Neural cell (in vitro differentiated cells): ENCODE measurements around the gene RALGDS. TPM values are rescaled to one million over a fixed set of nuclear protein-coding genes. Genes with fewer than 3 reads are reported as not detected.
"Not testable (repeated sequence)": the region's sequence is repeated elsewhere in the genome, so short reads cannot be mapped to it uniquely, and the experiment has no call there.

Source experiments
- H2AFZ ChIP-seq: fragments of 200-600, 300-800 bp; sonication (generic), shearing (Covaris generic); 2 replicates; pipeline ENCODE4 v1.6.0; 2014; ENCODE audit warnings: low read depth, mild to moderate bottlenecking, antibody characterized with exemption, low read length, moderate library complexity
- H3F3A ChIP-seq: fragments of 200-600 bp; shearing (Covaris generic); 2 replicates; pipeline ENCODE4 v1.6.1; 2016; ENCODE audit warnings: mild to moderate bottlenecking, moderate library complexity, mixed read lengths, antibody characterized with exemption, low read length; ENCODE audit not compliant: insufficient read depth, poor library complexity, severe bottlenecking
- H3K27ac ChIP-seq: fragments of 200-600, 300-800 bp; sonication (generic), shearing (Covaris generic); 2 replicates; pipeline ENCODE4 v1.5.1; 2014; ENCODE audit warnings: mild to moderate bottlenecking, low read length, moderate library complexity
- H3K27me3 ChIP-seq: fragments of 300-800, 200-600 bp; sonication (generic), shearing (Covaris generic); 2 replicates; pipeline ENCODE4 v1.6.0; 2014; ENCODE audit warnings: mild to moderate bottlenecking, low read depth, low read length, moderate library complexity; ENCODE audit not compliant: insufficient read depth
- H3K36me3 ChIP-seq: fragments of 300-800, 200-600 bp; sonication (generic), shearing (Covaris generic); 2 replicates; pipeline ENCODE4 v1.5.1; 2014; ENCODE audit warnings: mild to moderate bottlenecking, antibody characterized with exemption, low read length, moderate library complexity; ENCODE audit not compliant: insufficient read depth
- H3K4me2 ChIP-seq: fragments of 300-800, 200-600 bp; sonication (generic), shearing (Covaris generic); 2 replicates; pipeline ENCODE4 v1.6.0; 2014; ENCODE audit warnings: mild to moderate bottlenecking, low read length
- H3K4me3 ChIP-seq: fragments of 300-800, 200-600 bp; sonication (generic), shearing (Covaris generic); 2 replicates; pipeline ENCODE4 v1.5.1; 2014; ENCODE audit warnings: mild to moderate bottlenecking, low read length, moderate library complexity
- H3K79me2 ChIP-seq: fragments of 200-600 bp; shearing (Covaris generic); replicated peaks from 2 replicates; pipeline ENCODE4 v1.6.0; 2014; ENCODE audit warnings: mild to moderate bottlenecking, low read length, moderate library complexity; ENCODE audit not compliant: insufficient read depth
- H3K9ac ChIP-seq: fragments of 300-800, 200-600 bp; sonication (generic), shearing (Covaris generic); 2 replicates; pipeline ENCODE4 v1.6.1; 2016; ENCODE audit warnings: mild to moderate bottlenecking, low read length, mixed read lengths
- H3K9me2 ChIP-seq: fragments of 200-600 bp; shearing (Covaris generic); 2 replicates; pipeline ENCODE4 v1.6.1; 2016; ENCODE audit warnings: mild to moderate bottlenecking, low read length, mixed read lengths; ENCODE audit not compliant: insufficient read depth
- H3K9me3 ChIP-seq: fragments of 200-600, 300-800 bp; sonication (generic), shearing (Covaris generic); 2 replicates; pipeline ENCODE4 v1.6.1; 2016; ENCODE audit warnings: mild to moderate bottlenecking, mixed run types, low read length, moderate library complexity, mixed read lengths
- H4K20me1 ChIP-seq: fragments of 200-600 bp; shearing (Covaris generic); 2 replicates; pipeline ENCODE4 v1.6.1; 2016; ENCODE audit warnings: mild to moderate bottlenecking, mixed run types; ENCODE audit not compliant: insufficient read depth
- CTCF ChIP-seq: fragments of 450-650 bp; IDR thresholded peaks from 2 replicates; pipeline ENCODE4 v1.5.1; 2014; ENCODE audit warnings: antibody characterized with exemption, mild to moderate bottlenecking, moderate library complexity; ENCODE audit not compliant: poor library complexity, severe bottlenecking
- EP300 ChIP-seq: fragments of 450-650 bp; conservative IDR thresholded peaks from 2 replicates; pipeline ENCODE4 v1.6.1; 2014; ENCODE audit warnings: antibody characterized with exemption, mild to moderate bottlenecking, moderate library complexity; ENCODE audit not compliant: poor library complexity, severe bottlenecking
- EZH2 ChIP-seq: fragments of 200-600, 300-800 bp; shearing (Covaris generic), sonication (generic); IDR thresholded peaks from 2 replicates; pipeline ENCODE4 v1.6.1; 2014; ENCODE audit warnings: antibody characterized with exemption, low read length, borderline replicate concordance, mild to moderate bottlenecking; ENCODE audit not compliant: insufficient read depth, poor library complexity, severe bottlenecking
- MXI1 ChIP-seq: fragments of 450-650 bp; conservative IDR thresholded peaks from 2 replicates; pipeline ENCODE4 v1.6.1; 2014; ENCODE audit warnings: antibody characterized with exemption, mild to moderate bottlenecking; ENCODE audit not compliant: poor library complexity, severe bottlenecking
- POLR2AphosphoS5 ChIP-seq: IDR thresholded peaks from 2 replicates; pipeline ENCODE4 v1.6.1; 2012
- RAD21 ChIP-seq: fragments of 450-650 bp; conservative IDR thresholded peaks from 2 replicates; pipeline ENCODE4 v1.6.1; 2014; ENCODE audit warnings: antibody characterized with exemption, mild to moderate bottlenecking, moderate library complexity
- REST ChIP-seq: IDR thresholded peaks from 2 replicates; pipeline ENCODE4 v1.6.1; 2012; ENCODE audit warnings: borderline replicate concordance
- SMC3 ChIP-seq: fragments of 450-650 bp; conservative IDR thresholded peaks from 2 replicates; pipeline ENCODE4 v1.6.1; 2014; ENCODE audit warnings: antibody characterized with exemption, mild to moderate bottlenecking, moderate library complexity; ENCODE audit not compliant: poor library complexity
- TAF1 ChIP-seq: IDR thresholded peaks from 2 replicates; pipeline ENCODE4 v1.6.1; 2012; ENCODE audit warnings: low read depth
- polyA minus RNA-seq: library from RNA; depleted of rRNA, polyadenylated mRNA; stranded (reverse); fragments of >200 nt; gene quantifications from 2 replicates; pipeline ENCODE4 v1.2.3, GENCODE V29; 2014
- polyA plus RNA-seq: library from polyadenylated mRNA; depleted of rRNA; stranded (reverse); fragments of >200 nt; gene quantifications from 2 replicates; pipeline ENCODE4 v1.2.3, GENCODE V29; 2014

The RALGDS gene
- polyA plus RNA-seq (174 and 253 TPM in 2 replicates), polyA minus RNA-seq (152 and 161 TPM in 2 replicates)

DNA sequence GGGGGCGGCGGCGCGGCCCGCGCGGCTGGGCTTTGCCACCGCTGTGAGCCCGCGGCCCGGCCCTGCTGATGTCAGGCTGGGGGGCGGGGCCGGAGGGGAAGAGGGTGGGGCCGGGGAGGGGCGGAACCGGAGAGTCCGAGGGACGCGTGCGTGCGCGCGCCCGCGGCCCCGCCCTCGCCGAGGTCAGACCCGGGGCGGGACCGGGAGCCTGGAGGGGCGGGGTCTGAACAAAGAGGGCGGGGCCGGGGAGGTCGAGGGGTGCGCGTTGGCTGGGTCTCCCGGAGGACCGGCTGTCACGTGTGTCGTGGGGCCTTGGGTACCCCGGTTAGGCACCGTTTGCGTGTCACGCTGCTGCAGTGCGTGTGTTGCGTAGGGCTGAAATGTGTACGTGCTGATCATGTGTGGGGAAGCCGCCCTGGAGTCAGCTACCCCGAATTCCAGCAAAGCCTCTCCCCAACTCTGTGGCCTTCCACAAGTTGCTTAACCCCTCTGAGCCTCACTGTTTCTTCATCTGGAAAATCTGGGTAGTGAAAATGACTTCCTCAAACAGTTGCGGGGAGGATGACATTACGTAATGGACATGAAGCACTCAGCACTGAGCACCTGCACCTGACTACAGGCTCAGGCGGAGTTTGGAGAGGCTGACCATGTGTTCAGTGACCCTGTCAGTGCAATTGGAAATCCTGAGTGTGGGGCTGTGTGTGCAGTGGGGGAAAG lies at the start of gene RALGDS:
Gene RALGDS (minus strand): TSS at position 43 of the 717 bp plus-strand sequence. CDS start 86 bp downstream, outside the sequence.
- Histone ChIP-seq H4K20me1 (peaks cover 6% of the 10 kb centered on the region), H3K27me3 (no peaks in the 10 kb centered on the region), H3K4me3 (peak within 1 kb of the TSS; percentile 78), H2AFZ (no peak within 1 kb of the TSS), H3K79me2 (peaks cover 18% of the 10 kb centered on the region), H3K9me3 (no peaks in the 10 kb centered on the region), H3K27ac (peak within 1 kb of the TSS; percentile 59), H3K9ac (peak within 1 kb of the TSS; percentile 73), H3K36me3 (no peaks in the 10 kb centered on the region), H3K9me2 (no peaks in the 10 kb centered on the region), H3K4me2 (peak within 1 kb of the TSS; percentile 61), H3F3A (no peaks in the 10 kb centered on the region)
- TF ChIP-seq RAD21 (no peak), REST (no peak), MXI1 (no peak), SMC3 (no peak), EP300 (no peak), CTCF (no peak), EZH2 (no peak), POLR2AphosphoS5 (no peak), TAF1 (no peak)

- H3K4me3 ChIP-seq = no peak overlapping the region
- no peak overlapping the region for H3K9ac ChIP-seq
- no peak overlapping the region for H2AFZ ChIP-seq
- H4K20me1 ChIP-seq = no peaks in the 10 kb centered on the region
- H3K9me3 ChIP-seq = no peaks in the 10 kb centered on the region
- H3F3A ChIP-seq = no peaks in the 10 kb centered on the region
- TF ChIP-seq MXI1 = no peak
- H3K4me2 ChIP-seq = no peak overlapping the region
- H3K27me3 ChIP-seq = no peaks in the 10 kb centered on the region
- H3K27ac ChIP-seq = no peak overlapping the region
- no peaks in the 10 kb centered on the region for H3K9me2 ChIP-seq
- H3K79me2 ChIP-seq = no peaks in the 10 kb centered on the region
- H3K36me3 ChIP-seq = no peaks in the 10 kb centered on the region
Observed at GRCh38 chr9:133170716-133171115, 49.7 kb upstream of the RALGDS start.

DNA sequence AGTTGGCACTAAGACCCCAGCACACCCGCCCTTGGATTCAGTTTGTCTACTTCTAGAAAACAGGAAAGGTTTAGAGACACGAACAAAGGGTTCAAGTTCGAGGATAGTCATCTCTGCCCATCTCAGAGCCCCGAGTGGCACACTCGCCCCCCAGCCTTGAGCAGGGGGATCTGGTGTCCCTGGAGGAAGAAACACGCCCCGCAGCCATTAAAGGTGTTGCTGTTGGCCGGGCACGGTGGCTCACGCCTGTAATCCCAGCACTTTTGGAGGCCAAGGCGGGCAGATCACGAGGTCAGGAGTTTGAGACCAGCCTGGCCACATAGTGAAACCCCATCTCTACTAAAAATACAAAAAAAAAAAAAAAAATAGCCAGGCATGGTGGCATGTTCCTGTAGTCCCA lies 48.6 kb upstream of the RALGDS start:
- not testable (repeated sequence) for H3K9me2 ChIP-seq, H3K4me3 ChIP-seq, H4K20me1 ChIP-seq, H3K27me3 ChIP-seq, H3K9me3 ChIP-seq, H3K9ac ChIP-seq, H3K79me2 ChIP-seq, H2AFZ ChIP-seq, H3K4me2 ChIP-seq, H3K36me3 ChIP-seq, H3F3A ChIP-seq, H3K27ac ChIP-seq
